Ishikawa (cell line): ENCODE measurements around the gene PDE1C.

Experiments used
- TCF12 ChIP-seq: IDR thresholded peaks from 2 replicates; pipeline ENCODE4 v1.6.1; 2012; ENCODE audit warnings: low read depth
- YY1 ChIP-seq: IDR thresholded peaks from 2 replicates; pipeline ENCODE4 v1.6.1; 2012; ENCODE audit warnings: low read depth
- TF ChIP-seq, protein P1 (sequence below): IDR thresholded peaks from 2 replicates; pipeline ENCODE4 v1.6.1; 2012

DNA sequence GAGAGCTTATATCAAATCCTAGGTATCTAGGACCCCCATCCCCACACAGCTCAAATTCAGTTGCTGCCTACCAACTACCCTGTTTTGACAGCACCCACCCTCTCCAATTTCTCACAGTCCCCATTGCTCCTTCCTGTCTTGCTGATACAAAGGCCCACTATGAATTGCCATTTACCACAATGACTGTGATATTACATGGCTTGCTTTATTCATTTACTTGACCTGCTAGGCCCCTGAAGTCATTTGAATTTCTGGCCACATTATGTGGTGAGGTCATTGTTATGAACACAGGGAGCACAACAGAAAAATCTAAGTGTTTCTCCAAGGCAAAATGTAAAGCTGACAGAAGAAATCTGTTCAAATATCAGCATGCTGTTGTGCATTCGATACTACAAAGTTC is 281.8 kb downstream of the PDE1C start:
- no peak for TF ChIP-seq YY1
- TF ChIP-seq TCF12 = no peak
- TF ChIP-seq, protein P1, sequence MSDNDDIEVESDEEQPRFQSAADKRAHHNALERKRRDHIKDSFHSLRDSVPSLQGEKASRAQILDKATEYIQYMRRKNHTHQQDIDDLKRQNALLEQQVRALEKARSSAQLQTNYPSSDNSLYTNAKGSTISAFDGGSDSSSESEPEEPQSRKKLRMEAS = no peak
